ELR (cell line): ENCODE results near the gene NTRK1.

ENCODE experiments used
- DNase-seq: peaks from one replicate; pipeline ENCODE4 v3.0.0-alpha.2; 2015; ENCODE audit warnings: low read depth

NTRK1 gene

GRCh38 chr1:156898161-156898566, 37.5 kb downstream of the NTRK1 start:
- peak; percentile 89 for DNase-seq

GRCh38 chr1:156898971-156899664, 38.5 kb downstream of the NTRK1 start:
- no peak for DNase-seq

- no peak for DNase-seq
These were observed 39.5 kb downstream of the NTRK1 start for GRCh38 chr1:156899956-156900718.

GRCh38 chr1:156900896-156901589, 40.4 kb downstream of the NTRK1 start:
- DNase-seq, result no peak

- no peak for DNase-seq
These were observed 40.9 kb downstream of the NTRK1 start for GRCh38 chr1:156901590-156901900.

- no peak for DNase-seq
These were observed 41.6 kb downstream of the NTRK1 start for GRCh38 chr1:156901966-156902915.

GRCh38 chr1:156903328-156904091, 42.8 kb downstream of the NTRK1 start:
- no peak for DNase-seq

- no peak for DNase-seq
These were observed 43.7 kb downstream of the NTRK1 start for GRCh38 chr1:156904187-156904959.

GRCh38 chr1:156905176-156905575, 44.5 kb downstream of the NTRK1 start:
- DNase-seq, result no peak

GRCh38 chr1:156905651-156906050, 45.0 kb downstream of the NTRK1 start:
- no peak for DNase-seq

GRCh38 chr1:156906206-156906906, 45.7 kb downstream of the NTRK1 start:
- no peak for DNase-seq

- no peak for DNase-seq
These were observed 47.9 kb downstream of the NTRK1 start for GRCh38 chr1:156908541-156908940.

GRCh38 chr1:156908955-156909354, 48.3 kb downstream of the NTRK1 start:
- no peak for DNase-seq

GRCh38 chr1:156909671-156910070, 49.0 kb downstream of the NTRK1 start:
- no peak for DNase-seq

GRCh38 chr1:156910309-156910782, 49.7 kb downstream of the NTRK1 start:
- no peak for DNase-seq

GRCh38 chr1:156911577-156912298, 51.1 kb downstream of the NTRK1 start:
- no peak for DNase-seq

- no peak for DNase-seq
These were observed 51.6 kb downstream of the NTRK1 start for GRCh38 chr1:156912310-156912709.

GRCh38 chr1:156912861-156913808, 52.5 kb downstream of the NTRK1 start:
- no peak for DNase-seq
